GM19023 (cell line): ENCODE measurements around the gene PI4K2B.
"Not testable (repeated sequence)": the region's sequence is repeated elsewhere in the genome, so short reads cannot be mapped to it uniquely, and the experiment has no call there.

ENCODE experiments used
- ATAC-seq: cut with Tn5 transposase; IDR thresholded peaks from one replicate; pipeline ENCODE4 v1.9.1; 2021; ENCODE audit warnings: mild to moderate bottlenecking, moderate library complexity; ENCODE audit not compliant: unreplicated experiment

The PI4K2B gene

DNA sequence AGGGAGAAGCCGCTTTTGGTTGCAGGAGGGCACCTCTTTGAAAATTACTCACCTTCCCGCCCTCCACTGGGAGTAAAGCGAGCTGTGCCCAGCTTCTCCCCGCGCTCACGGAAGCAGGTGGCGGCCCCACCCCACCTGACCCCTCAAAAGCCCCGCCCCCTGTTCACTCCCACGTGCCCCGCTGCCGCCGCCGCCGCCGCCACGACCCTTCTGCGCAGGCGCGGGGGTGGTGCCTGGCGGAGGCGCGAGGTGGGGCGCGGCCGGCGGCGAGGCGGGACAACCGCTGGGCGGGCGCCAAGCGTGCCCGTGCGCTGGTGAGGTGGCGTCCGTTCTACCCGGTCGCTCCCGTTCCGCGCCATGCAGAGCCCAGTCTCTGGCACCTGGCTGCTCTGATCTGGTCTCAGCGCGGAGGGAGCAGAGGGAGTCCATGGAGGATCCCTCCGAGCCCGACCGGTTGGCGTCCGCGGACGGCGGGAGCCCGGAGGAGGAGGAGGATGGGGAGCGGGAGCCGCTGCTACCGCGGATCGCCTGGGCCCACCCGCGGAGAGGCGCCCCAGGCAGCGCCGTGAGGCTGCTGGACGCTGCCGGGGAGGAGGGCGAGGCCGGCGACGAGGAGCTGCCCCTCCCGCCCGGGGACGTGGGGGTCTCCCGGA lies at the start of gene PI4K2B:
Gene PI4K2B, plus strand, starts transcription at position 297 of the 653 bp plus-strand sequence. Its CDS starts 131 bp downstream, at position 428.
- peak; percentile 75 for ATAC-seq

DNA sequence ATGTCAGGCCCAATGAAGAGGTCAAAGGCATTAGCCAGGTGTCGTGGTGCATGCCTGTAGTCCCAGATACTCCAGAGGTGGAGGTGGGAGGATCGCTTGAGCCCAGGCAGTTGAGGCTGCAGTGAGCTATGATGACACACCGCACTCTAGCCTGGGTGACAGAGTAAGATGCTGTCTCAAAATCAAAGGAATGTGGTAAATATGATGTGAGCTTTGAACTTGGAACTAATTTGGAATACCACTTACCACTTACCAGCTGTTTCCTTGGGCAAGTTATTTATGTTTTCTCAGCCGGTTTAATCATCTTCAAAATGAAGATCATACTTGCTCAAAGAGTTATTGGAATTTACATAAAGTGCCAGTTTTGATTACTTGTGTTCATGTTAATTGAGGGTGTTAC lies 49.8 kb upstream of the PI4K2B start:
- no peak for ATAC-seq

DNA sequence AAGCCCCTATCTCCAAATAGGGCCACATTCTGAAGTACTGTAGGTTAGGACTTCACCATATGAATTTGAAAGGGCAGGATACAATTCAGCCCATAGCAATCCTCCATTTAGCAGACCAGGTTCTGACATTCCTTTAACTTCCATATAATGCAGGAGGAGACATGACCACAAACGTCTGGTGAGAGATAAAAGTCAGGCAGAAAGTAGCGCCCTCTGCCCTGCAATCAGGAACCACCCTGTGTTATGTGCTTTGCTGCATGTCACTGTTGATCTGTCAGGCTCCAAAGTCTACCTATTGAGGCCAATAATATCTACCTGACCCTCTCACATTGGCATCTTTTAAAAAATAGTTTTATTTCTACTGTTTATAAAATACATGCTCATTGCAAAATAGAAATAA lies 43.4 kb upstream of the PI4K2B start:
- ATAC-seq: no peak

- ATAC-seq: no peak
Measured at GRCh38 chr4:25198713-25199112, 35.1 kb upstream of the PI4K2B start.

DNA sequence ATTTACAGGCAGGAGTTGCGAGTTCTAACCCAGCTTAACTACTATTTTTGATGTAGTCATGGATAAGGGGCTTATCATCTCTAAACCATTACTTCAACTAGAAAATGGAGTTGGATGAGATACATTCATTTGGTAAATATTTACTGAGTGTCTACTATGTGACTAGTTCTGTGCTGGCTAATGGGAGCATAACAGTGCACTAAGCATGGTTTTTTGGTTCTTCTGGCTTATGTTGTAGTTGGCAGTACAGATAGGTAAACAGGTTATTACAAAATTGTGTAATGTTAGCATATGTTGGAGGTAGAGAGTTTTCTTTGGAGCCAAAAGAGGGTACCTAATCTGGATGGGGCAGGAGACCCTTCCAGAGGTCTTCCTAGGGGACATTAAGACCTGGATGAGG lies 25.8 kb upstream of the PI4K2B start:
- ATAC-seq: no peak

- no peak for ATAC-seq
Measured at GRCh38 chr4:25209702-25210101, 24.1 kb upstream of the PI4K2B start.

- no peak for ATAC-seq
Measured at GRCh38 chr4:25211721-25212120, 22.1 kb upstream of the PI4K2B start.

- ATAC-seq: no peak
Measured at GRCh38 chr4:25212822-25213221, 21.0 kb upstream of the PI4K2B start.

DNA sequence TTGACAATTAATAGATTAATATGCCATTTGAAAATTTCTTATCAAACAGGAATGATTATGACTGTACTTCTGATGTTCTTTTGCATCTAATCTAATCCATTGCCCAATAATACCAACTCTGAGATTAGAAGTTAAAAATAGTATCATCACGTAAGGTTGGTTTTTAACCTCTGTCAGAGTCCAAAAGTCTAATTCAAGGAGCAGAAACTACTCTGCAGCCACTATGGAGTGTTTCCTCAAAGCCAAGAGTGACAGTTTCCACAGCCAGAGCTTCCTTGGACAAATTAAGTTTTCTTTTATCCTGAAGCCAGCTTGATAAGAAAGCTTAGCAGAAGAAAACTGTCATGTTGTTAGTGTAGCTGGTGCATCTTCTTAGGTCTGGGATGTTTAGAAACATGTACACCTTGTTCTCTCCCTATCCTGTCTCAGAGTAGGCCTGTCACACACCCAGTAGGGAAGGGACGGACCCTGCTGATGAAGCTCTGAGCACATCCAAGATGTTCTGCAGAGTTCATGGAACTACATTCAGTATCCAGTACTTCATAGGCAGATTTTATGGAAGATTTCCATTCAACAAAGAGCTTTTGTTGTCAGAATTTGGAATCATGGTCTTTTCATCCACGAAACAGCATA lies 20.4 kb upstream of the PI4K2B start:
- ATAC-seq: no peak

GRCh38 chr4:25214750-25215149 lies 19.1 kb upstream of the PI4K2B start:
- not testable (repeated sequence) for ATAC-seq

- ATAC-seq: no peak
Measured at GRCh38 chr4:25215511-25215910, 18.3 kb upstream of the PI4K2B start.

GRCh38 chr4:25221377-25221776 lies 12.5 kb upstream of the PI4K2B start:
- ATAC-seq: no peak

DNA sequence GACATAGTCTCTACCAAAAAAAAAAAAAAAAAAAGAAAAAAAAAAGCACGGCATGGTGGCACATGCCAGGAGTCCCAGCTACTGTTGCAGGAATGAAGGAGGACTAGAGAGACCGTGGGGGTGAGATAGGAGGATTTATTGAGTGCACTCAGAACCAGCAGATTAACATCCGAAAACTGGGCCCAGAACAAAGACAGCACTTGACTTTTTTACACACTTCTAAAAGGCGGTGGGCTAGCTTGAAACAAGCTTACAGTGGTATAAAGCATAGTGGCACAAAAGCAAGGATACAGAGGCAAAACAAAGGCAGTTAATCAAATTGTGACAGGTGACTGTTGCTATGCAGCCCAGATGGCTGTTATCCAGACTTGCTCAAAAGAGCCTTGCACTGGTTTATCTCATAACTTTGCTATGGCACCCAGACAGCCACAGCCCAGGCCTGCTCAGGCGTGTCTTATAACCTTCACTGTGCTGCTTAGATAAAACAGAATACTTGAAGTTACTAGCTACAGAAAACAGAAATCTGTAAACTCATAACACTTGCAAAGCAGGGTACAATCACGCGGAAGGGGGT lies 9.9 kb upstream of the PI4K2B start:
- ATAC-seq: no peak

DNA sequence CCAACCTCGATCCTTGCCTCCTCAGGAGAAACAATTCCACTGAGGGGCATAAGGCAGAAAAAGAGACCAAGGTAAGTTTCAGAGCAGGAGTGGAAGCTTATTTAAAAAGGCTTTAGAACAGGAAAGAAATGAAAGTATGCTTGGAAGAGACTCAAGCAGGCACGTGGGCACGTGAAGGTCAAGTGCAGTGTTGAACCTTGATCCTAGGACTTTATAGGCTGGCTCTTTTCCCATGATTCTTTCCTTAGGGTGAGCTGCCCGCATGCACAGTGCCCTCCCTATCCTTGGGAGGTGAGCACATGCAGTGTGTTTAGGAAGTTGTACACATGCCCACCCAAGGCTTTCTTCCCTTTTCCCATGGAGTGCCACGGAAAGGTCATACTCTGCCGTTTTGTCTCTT lies 4.0 kb upstream of the PI4K2B start:
- no peak for ATAC-seq

DNA sequence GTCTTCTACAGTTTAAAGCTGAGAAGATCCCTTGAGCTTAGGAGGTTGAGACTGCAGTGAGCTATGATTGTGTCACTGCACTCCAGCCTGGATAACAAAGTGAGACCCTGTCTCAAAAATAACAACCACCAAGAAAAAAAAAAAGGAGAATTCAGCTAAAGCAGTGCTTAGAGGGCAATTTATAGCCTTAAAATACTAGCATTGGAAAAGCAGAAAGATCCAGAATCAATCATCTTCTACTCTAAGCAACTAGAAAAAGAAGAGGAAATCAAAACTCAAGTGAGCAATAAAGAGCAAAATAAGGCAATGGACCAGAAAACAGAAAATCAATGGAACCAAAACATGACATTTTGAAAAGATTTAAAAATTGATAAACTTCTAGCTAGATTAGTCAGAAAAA lies 639 bp upstream of the PI4K2B start:
- no peak for ATAC-seq

DNA sequence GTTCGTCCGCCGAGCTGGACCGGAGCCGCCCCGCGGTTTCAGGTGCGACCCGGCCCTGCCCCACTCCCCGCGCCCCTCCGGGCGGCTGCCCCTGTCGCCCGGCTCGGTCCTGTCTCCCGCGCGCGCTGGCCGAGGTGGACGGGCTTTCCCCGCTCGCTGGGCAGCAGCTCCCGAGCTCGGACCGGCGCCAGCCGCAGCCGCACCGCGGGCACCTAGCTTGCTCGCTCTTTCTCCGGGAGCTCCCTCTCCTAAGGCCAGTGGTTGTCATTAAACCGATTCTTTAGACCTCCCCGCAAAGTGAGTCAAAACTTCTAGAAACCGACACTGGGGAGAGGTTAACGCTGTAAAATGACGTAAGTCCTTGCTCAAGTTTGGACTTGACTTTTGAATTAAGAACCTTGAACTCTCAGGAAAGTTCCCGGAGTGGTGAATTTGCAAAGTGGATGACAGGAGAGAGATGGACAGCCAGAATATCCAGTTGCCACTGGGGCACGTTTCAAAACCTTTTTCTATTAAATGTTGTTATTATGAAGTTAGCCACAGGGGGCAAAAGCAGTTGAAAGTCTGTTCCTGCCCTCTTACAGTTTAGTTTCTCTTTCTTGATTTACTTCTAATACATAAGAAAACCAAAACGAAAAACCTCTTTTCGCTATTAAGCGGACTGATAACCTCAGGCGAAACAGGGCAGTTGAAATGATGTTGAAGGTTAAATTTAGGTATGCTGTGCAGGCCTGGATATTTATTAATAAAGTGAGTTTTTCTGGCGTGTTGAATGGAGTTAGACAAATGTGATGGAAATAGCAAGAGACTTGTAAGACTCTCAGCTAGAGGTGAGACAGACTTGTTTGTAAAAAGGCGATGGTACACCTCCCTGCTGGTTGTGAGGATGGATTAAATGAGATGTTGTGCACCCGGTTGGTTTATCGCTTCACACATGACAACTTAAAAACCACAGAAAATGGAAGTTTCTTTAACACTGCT lies 847 bp downstream of the PI4K2B start:
- ATAC-seq: peak; percentile 47

GRCh38 chr4:25235401-25235800 lies 1.6 kb downstream of the PI4K2B start:
- ATAC-seq: no peak

DNA sequence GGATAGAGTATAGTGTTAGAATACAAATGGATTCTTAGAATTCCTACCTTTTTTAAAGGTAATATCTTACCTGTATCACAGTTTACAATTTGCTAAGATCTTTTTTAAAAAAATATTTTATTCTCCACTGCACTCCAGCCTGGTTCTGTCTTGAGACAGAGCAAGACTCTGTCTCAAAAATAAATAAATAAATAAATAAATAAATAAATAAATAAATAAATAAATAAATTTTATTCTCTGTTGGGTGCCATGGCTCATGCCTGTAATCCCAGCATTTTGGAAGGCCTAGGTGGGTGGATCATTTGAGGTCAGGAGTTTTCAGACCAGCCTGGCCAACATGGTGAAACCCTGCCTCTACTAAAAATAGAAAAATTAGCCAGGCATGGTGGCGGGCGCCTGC lies 2.2 kb downstream of the PI4K2B start:
- ATAC-seq: not testable (repeated sequence)

GRCh38 chr4:25236971-25237370 lies 3.1 kb downstream of the PI4K2B start:
- no peak for ATAC-seq

DNA sequence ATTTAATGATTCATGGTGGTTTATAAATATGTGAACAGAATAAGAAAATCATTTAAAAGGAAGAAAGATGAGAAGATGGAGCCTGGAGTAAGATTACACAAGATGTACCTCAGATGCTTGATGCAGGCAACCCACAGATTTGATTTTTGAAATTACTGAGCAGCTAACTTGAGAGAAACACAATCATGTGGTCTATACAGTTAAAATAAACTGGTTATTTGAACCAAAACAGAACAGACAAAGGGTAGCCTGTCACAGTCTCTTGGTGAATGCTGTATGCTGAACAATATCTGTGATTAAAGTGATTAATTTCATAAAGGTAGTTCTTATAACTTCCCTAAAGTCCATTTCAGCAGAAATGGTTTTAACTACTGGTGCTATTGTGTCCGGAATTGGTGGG lies 4.2 kb downstream of the PI4K2B start:
- ATAC-seq: no peak

DNA sequence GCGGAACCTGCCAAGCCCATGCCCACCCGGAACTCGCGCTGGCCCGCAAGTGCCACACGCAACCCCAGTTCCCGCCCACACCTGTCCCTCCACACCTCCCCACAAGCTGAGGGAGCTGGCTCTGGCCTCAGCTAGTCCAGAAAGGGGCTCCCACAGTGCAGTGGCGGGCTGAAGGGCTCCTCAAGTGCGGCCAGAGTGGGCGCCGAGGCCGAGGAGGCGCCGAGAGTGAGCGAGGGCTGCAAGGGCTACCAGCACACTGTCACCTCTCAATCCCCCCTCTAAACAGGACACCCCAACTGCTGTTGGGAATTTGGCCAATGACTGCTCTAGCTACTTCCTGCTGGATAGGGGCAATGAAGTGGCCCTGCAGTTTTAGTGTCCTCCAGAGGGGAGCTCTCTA lies 5.7 kb downstream of the PI4K2B start:
- not testable (repeated sequence) for ATAC-seq
